ENCODE results near the gene PRSS56. TPM values are rescaled to one million over a fixed set of nuclear protein-coding genes. Genes with fewer than 3 reads are reported as not detected.

Gene PRSS56
- total and polyA plus RNA-seq, 7 donors, result 0.82 to 5.0 (median 2.4) TPM

- peaks cover 0 to 24% of the 10 kb centered on the region in 2 donors for H3K36me3 ChIP-seq (ENCODE audit: insufficient read depth in 1 of 2, low read depth in 1 of 2)
- intact Hi-C loops (cut with DNase I), result no loop called here
- peaks cover 16% of the 10 kb centered on the region for H3K4me1 ChIP-seq
- H3K4me3 ChIP-seq, result peak within 1 kb of the TSS; percentile 58
- ATAC-seq (peak; percentile 64 to 82 (median 74)), DNase-seq (peak in 1 of 2 donors; percentile 60)
- H3K27me3 ChIP-seq (ENCODE audit: insufficient read depth in 3 of 3, low read length in 2 of 3), result no peaks in the 10 kb centered on the region
- peak within 1 kb of the TSS; percentile 69 for H3K27ac ChIP-seq
- no peaks in the 10 kb centered on the region for H3K9me3 ChIP-seq
- WGBS, 3 donors, result 41 to 50% (median 43%) methylated on average over 23 of the region's 23 CpGs
- no peak for TF ChIP-seq CTCF (IDR thresholded peaks at IDR 0.05)
These were observed 19.4 kb downstream of the PRSS56 start, which contains the start of gene CHRNG for GRCh38 chr2:232539298-232540231. TSS of gene CHRNG (plus strand) at chr2:232539692. CDS start at chr2:232539748, 56 bp downstream.

GRCh38 chr2:232540441-232541041 lies 20.4 kb downstream of the PRSS56 start:
- 76 to 90% (median 84%) methylated on average over 17 of the region's 17 CpGs for WGBS, 3 donors
- H3K4me1 ChIP-seq, result peaks cover 16% of the 10 kb centered on the region
- DNase-seq, result peak in 1 of 2 donors; percentile 48
- no peak for ATAC-seq
- no peak for TF ChIP-seq CTCF (IDR thresholded peaks at IDR 0.05)
- H3K27ac ChIP-seq, result no peak overlapping the region
- H3K9me3 ChIP-seq, result no peaks in the 10 kb centered on the region
- peak overlapping the region; percentile 58 for H3K4me3 ChIP-seq
- H3K27me3 ChIP-seq (ENCODE audit: insufficient read depth in 3 of 3, low read length in 2 of 3), result no peaks in the 10 kb centered on the region
- peaks cover 0 to 14% of the 10 kb centered on the region in 2 donors for H3K36me3 ChIP-seq (ENCODE audit: insufficient read depth in 1 of 2, low read depth in 1 of 2)
- intact Hi-C loops (cut with DNase I), result no loop called here

- no peak for ATAC-seq
- Histone ChIP-seq H3K4me3 (no peak overlapping the region), H3K4me1 (peaks cover 16% of the 10 kb centered on the region), H3K36me3 (ENCODE audit: insufficient read depth in 1 of 2, low read depth in 1 of 2) (peaks cover 0 to 11% of the 10 kb centered on the region in 2 donors), H3K27ac (no peak overlapping the region), H3K27me3 (ENCODE audit: insufficient read depth in 3 of 3, low read length in 2 of 3) (no peaks in the 10 kb centered on the region), H3K9me3 (no peaks in the 10 kb centered on the region)
- no peak for TF ChIP-seq CTCF (IDR thresholded peaks at IDR 0.05)
- intact Hi-C loops (cut with DNase I), result no loop called here
- DNase-seq, result peak in 1 of 2 donors; percentile 43
- WGBS, 3 donors, result 78 to 82% (median 82%) methylated on average over 19 of the region's 19 CpGs
These were observed 21.2 kb downstream of the PRSS56 start for GRCh38 chr2:232541195-232541960.

- DNase-seq, result peak in 1 of 2 donors; percentile 18
- intact Hi-C loops (cut with DNase I), result loop anchor here in 1 of 2 donors (1.0 kb wide), 1 partner anchor 12 kb away; no protein-coding TSS in a partner anchor
- no peak for TF ChIP-seq CTCF (IDR thresholded peaks at IDR 0.05)
- Histone ChIP-seq H3K4me1 (peaks cover 13% of the 10 kb centered on the region), H3K36me3 (ENCODE audit: insufficient read depth in 1 of 2, low read depth in 1 of 2) (peaks cover 0 to 19% of the 10 kb centered on the region in 2 donors), H3K9me3 (no peaks in the 10 kb centered on the region), H3K4me3 (no peak overlapping the region), H3K27me3 (ENCODE audit: insufficient read depth in 3 of 3, low read length in 2 of 3) (no peaks in the 10 kb centered on the region), H3K27ac (no peak overlapping the region)
- no peak for ATAC-seq
- WGBS, 3 donors, result 51 to 59% (median 57%) methylated on average over 9 of the region's 9 CpGs
These were observed 21.9 kb downstream of the PRSS56 start for GRCh38 chr2:232541961-232542714.

Measured in psoas muscle (tissue), 8 donors.